NCI-H187 treated with DMSO at 0.1 percent for 48 hours (cell line): ENCODE data around the gene STARD13.

Experiments used
- DNase-seq: peaks from one replicate; lab custom pipeline; 2025; lab: John Stamatoyannopoulos, UW

Gene STARD13

GRCh38 chr13:33111414-33112110 lies 174.0 kb downstream of the STARD13 start:
- no peak for DNase-seq

- no peak for DNase-seq
Observed at GRCh38 chr13:33110713-33111413, 174.7 kb downstream of the STARD13 start.

- no peak for DNase-seq
Observed at GRCh38 chr13:33110386-33110712, 175.2 kb downstream of the STARD13 start.

GRCh38 chr13:33109801-33110200 lies 175.8 kb downstream of the STARD13 start:
- no peak for DNase-seq

- DNase-seq = no peak
Observed at GRCh38 chr13:33109271-33109697, 176.3 kb downstream of the STARD13 start.

GRCh38 chr13:33108620-33109019 lies 176.9 kb downstream of the STARD13 start:
- no peak for DNase-seq

- no peak for DNase-seq
Observed at GRCh38 chr13:33107361-33107760, 178.2 kb downstream of the STARD13 start.

- DNase-seq = no peak
Observed at GRCh38 chr13:33106656-33107360, 178.7 kb downstream of the STARD13 start.

- DNase-seq = no peak
Observed at GRCh38 chr13:33105387-33106005, 180.1 kb downstream of the STARD13 start.

- no peak for DNase-seq
Observed at GRCh38 chr13:33103457-33103856, 182.1 kb downstream of the STARD13 start.

GRCh38 chr13:33101835-33102234 lies 183.7 kb downstream of the STARD13 start:
- DNase-seq = no peak

GRCh38 chr13:33100886-33101285 lies 184.7 kb downstream of the STARD13 start:
- no peak for DNase-seq

GRCh38 chr13:33099860-33100259 lies 185.7 kb downstream of the STARD13 start:
- DNase-seq = no peak

- DNase-seq = no peak
Observed at GRCh38 chr13:33096886-33097605, 188.5 kb downstream of the STARD13 start.

- no peak for DNase-seq
Observed at GRCh38 chr13:33092073-33092987, 193.2 kb downstream of the STARD13 start.

GRCh38 chr13:33091415-33091774 lies 194.2 kb downstream of the STARD13 start:
- no peak for DNase-seq

- no peak for DNase-seq
Observed at GRCh38 chr13:33090755-33091414, 194.7 kb downstream of the STARD13 start.

- no peak for DNase-seq
Observed at GRCh38 chr13:33089311-33089710, 196.2 kb downstream of the STARD13 start.

GRCh38 chr13:33087790-33088189 lies 197.8 kb downstream of the STARD13 start:
- DNase-seq = no peak

GRCh38 chr13:33087091-33087490 lies 198.5 kb downstream of the STARD13 start:
- DNase-seq = no peak
